Calu3 (cell line): Measurements from ENCODE around the gene AKAP7. TPM values are rescaled to one million over a fixed set of nuclear protein-coding genes. Genes with fewer than 3 reads are reported as not detected.

Experiments used
- BruUV-seq: library from RNA; stranded (reverse); fragments of 400-500 nt; replicated peaks from 2 replicates; lab custom pipeline; 2021; lab: Mats Ljungman, UMichigan
- CTCF ChIA-PET: fragments of 300-600 bp; sonication (Branson Sonifier 250); formaldehyde crosslinking; loops from one replicate; lab custom pipeline; 2022; ENCODE audit warnings: antibody characterized with exemption; lab: Charles Lee
- DNase-seq: peaks from one replicate; pipeline ENCODE4 v3.0.0; 2022
- H3K27ac Mint-ChIP-seq: one replicate; pipeline ENCODE4 v1.8.0; 2022; ENCODE audit warnings: mixed read lengths; ENCODE audit not compliant: unreplicated experiment
- H3K27me3 Mint-ChIP-seq: one replicate; pipeline ENCODE4 v1.8.0; 2022; ENCODE audit warnings: mixed read lengths; ENCODE audit not compliant: unreplicated experiment
- H3K36me3 Mint-ChIP-seq: one replicate; pipeline ENCODE4 v1.8.0; 2022; ENCODE audit warnings: mild to moderate bottlenecking, moderate library complexity, mixed read lengths; ENCODE audit not compliant: insufficient read depth, unreplicated experiment
- H3K4me1 Mint-ChIP-seq: one replicate; pipeline ENCODE4 v1.8.0; 2022; ENCODE audit warnings: mild to moderate bottlenecking, low read depth, mixed read lengths; ENCODE audit not compliant: unreplicated experiment
- H3K4me3 Mint-ChIP-seq: one replicate; pipeline ENCODE4 v1.8.0; 2022; ENCODE audit warnings: mild to moderate bottlenecking, low read depth, moderate library complexity, mixed read lengths; ENCODE audit not compliant: unreplicated experiment
- H3K9me3 Mint-ChIP-seq: one replicate; pipeline ENCODE4 v1.8.0; 2022; ENCODE audit warnings: low read depth, mixed read lengths; ENCODE audit not compliant: unreplicated experiment
- CTCF ChIP-seq: fragments of 200-600 bp; IDR thresholded peaks from one replicate; pipeline ENCODE4 v1.8.0; 2022; ENCODE audit warnings: antibody characterized with exemption; ENCODE audit not compliant: unreplicated experiment
- intact Hi-C: fragments of 100-400 bp; cut with micrococcal nuclease; formaldehyde crosslinking; loops from one replicate; pipeline ENCODE4 v1.10.0; 2022; ENCODE audit not compliant: unreplicated experiment
- total RNA-seq: library from RNA; stranded (reverse); gene quantifications from 2 replicates; pipeline ENCODE4 v1.2.3, GENCODE V29; 2022

Gene AKAP7
- total RNA-seq, 1 experiment from 2014 or later, result 7.7 TPM

GRCh38 chr6:131134220-131134979 is 867 bp upstream of the AKAP7 start:
- no peak for TF ChIP-seq CTCF
- CTCF ChIA-PET, result interaction anchor here (0.5 to 0.7 kb wide), 2 partner anchors 22 to 432 kb away, joined by 3 read pairs; no protein-coding TSS in a partner anchor
- TSS peak; percentile 86 for BruUV-seq
- no peaks in the 10 kb centered on the region for H3K27me3 Mint-ChIP-seq
- H3K27ac Mint-ChIP-seq, result no peak overlapping the region
- H3K4me1 Mint-ChIP-seq, result peaks cover 25% of the 10 kb centered on the region
- H3K36me3 Mint-ChIP-seq, result peaks cover 25% of the 10 kb centered on the region
- no peaks in the 10 kb centered on the region for H3K9me3 Mint-ChIP-seq
- DNase-seq, result no peak
- intact Hi-C loops, result no loop called here
- H3K4me3 Mint-ChIP-seq, result peak overlapping the region; percentile 81

GRCh38 chr6:131134980-131135243 is 355 bp upstream of the AKAP7 start:
- BruUV-seq, result no TSS peak
- no peak overlapping the region for H3K27ac Mint-ChIP-seq
- intact Hi-C loops, result loop anchor here (5.0 kb wide), 1 partner anchor 37 kb away; no protein-coding TSS in a partner anchor
- H3K27me3 Mint-ChIP-seq, result no peaks in the 10 kb centered on the region
- TF ChIP-seq CTCF, result no peak
- H3K4me3 Mint-ChIP-seq, result peak overlapping the region; percentile 81
- H3K4me1 Mint-ChIP-seq, result peaks cover 19% of the 10 kb centered on the region
- CTCF ChIA-PET, result no interaction called here
- DNase-seq, result no peak
- no peaks in the 10 kb centered on the region for H3K9me3 Mint-ChIP-seq
- H3K36me3 Mint-ChIP-seq, result peaks cover 25% of the 10 kb centered on the region

- no peak for DNase-seq
- BruUV-seq, result TSS peak; percentile 40
- peak overlapping the region; percentile 86 for H3K27ac Mint-ChIP-seq
- no peak for TF ChIP-seq CTCF
- H3K4me1 Mint-ChIP-seq, result peaks cover 18% of the 10 kb centered on the region
- no peaks in the 10 kb centered on the region for H3K27me3 Mint-ChIP-seq
- H3K4me3 Mint-ChIP-seq, result peak overlapping the region; percentile 81
- H3K36me3 Mint-ChIP-seq, result peaks cover 25% of the 10 kb centered on the region
- intact Hi-C loops, result loop anchor here (5.0 kb wide), 1 partner anchor 36 kb away; no protein-coding TSS in a partner anchor
- no peaks in the 10 kb centered on the region for H3K9me3 Mint-ChIP-seq
- CTCF ChIA-PET, result no interaction called here
Observed at GRCh38 chr6:131136021-131136786, 937 bp downstream of the AKAP7 start.

GRCh38 chr6:131139599-131139998 is 4.3 kb downstream of the AKAP7 start:
- TF ChIP-seq CTCF, result no peak
- Mint-ChIP-seq H3K4me1 (peaks cover 16% of the 10 kb centered on the region), H3K4me3 (no peak overlapping the region), H3K36me3 (peaks cover 19% of the 10 kb centered on the region), H3K27ac (no peak overlapping the region), H3K9me3 (peaks cover 2% of the 10 kb centered on the region), H3K27me3 (no peaks in the 10 kb centered on the region)
- CTCF ChIA-PET, result no interaction called here
- intact Hi-C loops, result loop anchor here (5.0 kb wide), 1 partner anchor 33 kb away; no protein-coding TSS in a partner anchor
- no TSS peak for BruUV-seq
- DNase-seq, result no peak
